H9 (cell line): Measurements from ENCODE around the gene CCDC57. TPM values are rescaled to one million over a fixed set of nuclear protein-coding genes. Genes with fewer than 3 reads are reported as not detected.
A peak's percentile ranks its signal among the peaks of the same experiment; 100 is the strongest.

Experiments
- DNase-seq: peaks from one replicate; pipeline ENCODE4 v3.0.0-alpha.2; 2017
- H2AFZ ChIP-seq: one replicate; pipeline ENCODE4 v1.6.1; 2013; ENCODE audit warnings: mild to moderate bottlenecking, low read length, control low read depth, moderate library complexity
- H2AK5ac ChIP-seq: 2 replicates; pipeline ENCODE4 v1.6.1; 2013; ENCODE audit warnings: low read length, control low read depth, mixed read lengths; ENCODE audit not compliant: insufficient read length
- H2BK120ac ChIP-seq: one replicate; pipeline ENCODE4 v1.6.1; 2013; ENCODE audit warnings: low read depth, mild to moderate bottlenecking, low read length, control low read depth, inconsistent platforms; ENCODE audit not compliant: poor library complexity, severe bottlenecking
- H2BK12ac ChIP-seq: 2 replicates; pipeline ENCODE4 v1.6.1; 2013; ENCODE audit warnings: low read length, control low read depth, mixed read lengths, low read depth; ENCODE audit not compliant: insufficient read length
- H2BK15ac ChIP-seq: 2 replicates; pipeline ENCODE4 v1.6.1; 2013; ENCODE audit warnings: low read depth, low read length, control low read depth
- H2BK20ac ChIP-seq: one replicate; pipeline ENCODE4 v1.6.1; 2013; ENCODE audit warnings: low read depth, mild to moderate bottlenecking, low read length, control low read depth, inconsistent platforms; ENCODE audit not compliant: poor library complexity, severe bottlenecking
- H2BK5ac ChIP-seq: 2 replicates; pipeline ENCODE4 v1.6.1; 2013; ENCODE audit warnings: low read length, control low read depth, mixed read lengths; ENCODE audit not compliant: insufficient read length
- H3K14ac ChIP-seq: 2 replicates; pipeline ENCODE4 v1.6.1; 2013; ENCODE audit warnings: low read length, control low read depth; ENCODE audit not compliant: insufficient read depth
- H3K18ac ChIP-seq: 2 replicates; pipeline ENCODE4 v1.6.1; 2013; ENCODE audit warnings: low read depth, mild to moderate bottlenecking, mixed read lengths, low read length, control low read depth; ENCODE audit not compliant: insufficient read length
- H3K23ac ChIP-seq: 2 replicates; pipeline ENCODE4 v1.6.1; 2013; ENCODE audit warnings: low read length, control low read depth, mixed read lengths, low read depth; ENCODE audit not compliant: insufficient read length
- H3K23me2 ChIP-seq: 2 replicates; pipeline ENCODE4 v1.6.1; 2013; ENCODE audit warnings: low read depth, mild to moderate bottlenecking, mixed read lengths, low read length, control low read depth; ENCODE audit not compliant: insufficient read length, poor library complexity, severe bottlenecking
- H3K27ac ChIP-seq: 2 replicates; pipeline ENCODE4 v1.5.1; 2013; ENCODE audit warnings: low read length, control low read depth, mixed read lengths, low read depth; ENCODE audit not compliant: insufficient read length
- H3K27me3 ChIP-seq: 2 replicates; pipeline ENCODE4 v1.6.1; 2013; ENCODE audit warnings: low read length, control low read depth, inconsistent platforms; ENCODE audit not compliant: insufficient read depth
- H3K4ac ChIP-seq: 2 replicates; pipeline ENCODE4 v1.6.1; 2013; ENCODE audit warnings: low read depth, mild to moderate bottlenecking, control low read depth, inconsistent platforms, low read length, moderate library complexity
- H3K4me1 ChIP-seq: 2 replicates; pipeline ENCODE4 v1.6.1; 2013; ENCODE audit warnings: low read length, control low read depth, inconsistent platforms; ENCODE audit not compliant: insufficient read depth
- H3K4me2 ChIP-seq: 2 replicates; pipeline ENCODE4 v1.6.1; 2013; ENCODE audit warnings: low read length, control low read depth, mixed read lengths; ENCODE audit not compliant: insufficient read length, insufficient read depth
- H3K56ac ChIP-seq: 2 replicates; pipeline ENCODE4 v1.6.1; 2013; ENCODE audit warnings: low read depth, mild to moderate bottlenecking, mixed read lengths, low read length, control low read depth; ENCODE audit not compliant: insufficient read length
- H3K79me1 ChIP-seq: 2 replicates; pipeline ENCODE4 v1.6.1; 2013; ENCODE audit warnings: low read depth, mild to moderate bottlenecking, moderate library complexity, low read length, control low read depth, inconsistent platforms; ENCODE audit not compliant: insufficient read depth, poor library complexity, severe bottlenecking
- H3K79me2 ChIP-seq: 2 replicates; pipeline ENCODE4 v1.6.1; 2013; ENCODE audit warnings: low read length, control low read depth, inconsistent platforms; ENCODE audit not compliant: insufficient read depth
- H3K9ac ChIP-seq: 2 replicates; pipeline ENCODE4 v1.6.1; 2013; ENCODE audit warnings: low read length, control low read depth, mixed read lengths; ENCODE audit not compliant: insufficient read length; ENCODE audit errors: extremely low read depth
- H3K9me3 ChIP-seq: one replicate; pipeline ENCODE4 v1.6.1; 2013; ENCODE audit warnings: low read depth, low read length, inconsistent platforms; ENCODE audit not compliant: control insufficient read depth
- H3T11ph ChIP-seq: one replicate; pipeline ENCODE4 v1.6.1; 2013; ENCODE audit warnings: mild to moderate bottlenecking, low read length, control low read depth, inconsistent platforms
- H4K20me1 ChIP-seq: one replicate; pipeline ENCODE4 v1.6.1; 2013; ENCODE audit not compliant: control insufficient read depth, insufficient read length, insufficient read depth
- H4K5ac ChIP-seq: 2 replicates; pipeline ENCODE4 v1.6.1; 2013; ENCODE audit warnings: low read depth, mild to moderate bottlenecking, mixed read lengths, low read length, control low read depth; ENCODE audit not compliant: insufficient read length
- H4K8ac ChIP-seq: replicated peaks from 2 replicates; pipeline ENCODE4 v1.6.1; 2013; ENCODE audit warnings: low read length, control low read depth, mixed read lengths, low read depth; ENCODE audit not compliant: insufficient read length
- H4K91ac ChIP-seq: 2 replicates; pipeline ENCODE4 v1.6.1; 2013; ENCODE audit warnings: low read depth, mild to moderate bottlenecking, moderate library complexity, mixed read lengths, low read length, control low read depth; ENCODE audit not compliant: insufficient read length
- H3K27ac Mint-ChIP-seq, 3 experiments: 2 replicates in 2 of 3; 3 replicates in 1 of 3; pipeline ENCODE4 v1.8.0; 2020 to 2021; ENCODE audit warnings: mixed read lengths in 3 of 3, mild to moderate bottlenecking in 1 of 3, moderate library complexity in 1 of 3
- H3K27me3 Mint-ChIP-seq: 2 replicates; pipeline ENCODE4 v1.8.0; 2021; ENCODE audit warnings: low read depth, mild to moderate bottlenecking, moderate library complexity, mixed read lengths
- H3K36me3 Mint-ChIP-seq, 3 experiments: 2 replicates in 2 of 3; 3 replicates in 1 of 3; pipeline ENCODE4 v1.8.0; 2020 to 2021; ENCODE audit warnings: low read depth in 3 of 3, mixed read lengths in 3 of 3; ENCODE audit not compliant: insufficient read depth in 1 of 3
- H3K4me1 Mint-ChIP-seq, 2 experiments: 2 replicates each; pipeline ENCODE4 v1.8.0; 2020; ENCODE audit warnings: mixed read lengths in 2 of 2
- H3K4me3 Mint-ChIP-seq, 2 experiments: 2 replicates in 1 of 2; 3 replicates in 1 of 2; pipeline ENCODE4 v1.8.0; 2020 to 2021; ENCODE audit warnings: mild to moderate bottlenecking in 2 of 2, mixed read lengths in 2 of 2, moderate library complexity in 1 of 2
- H3K9me3 Mint-ChIP-seq, 2 experiments: 2 replicates in 1 of 2; 3 replicates in 1 of 2; pipeline ENCODE4 v1.8.0; 2020; ENCODE audit warnings: mild to moderate bottlenecking in 2 of 2, mixed read lengths in 2 of 2, moderate library complexity in 1 of 2
- WGBS: extraction: QIAGEN DNeasy Blood & Tissue Kit; methylation state at CpG from one replicate; pipeline ENCODE4 v1.1.7; 2013; ENCODE audit warnings: missing lambda C conversion rate, low lambda C conversion rate, mixed read lengths; ENCODE audit not compliant: insufficient read length; ENCODE audit errors: extremely low coverage; 5-methylcytosine and 5-hydroxymethylcytosine counted together
- total RNA-seq: library from RNA; stranded (reverse); gene quantifications from 2 replicates; pipeline ENCODE4 v1.2.1, GENCODE V29; 2021
- TF ChIP-seq, protein P1 (sequence below): fragments of 200-600 bp; sonication (generic); conservative IDR thresholded peaks from 3 replicates; pipeline ENCODE4 v1.8.0; 2021; ENCODE audit warnings: antibody characterized with exemption, mild to moderate bottlenecking

The CCDC57 gene
- total RNA-seq, 1 experiment from 2014 or later, result 11.0 TPM

GRCh38 chr17:82076785-82077591, 135.7 kb downstream of the CCDC57 start:
- H3K9me3 ChIP-seq, result no peaks in the 10 kb centered on the region
- H3K27ac ChIP-seq, result no peak overlapping the region
- no peak overlapping the region for H2BK20ac ChIP-seq
- no peaks in the 10 kb centered on the region for H3K79me1 ChIP-seq
- H4K8ac ChIP-seq, result no peak overlapping the region
- no peak overlapping the region for H4K5ac ChIP-seq
- H2BK120ac ChIP-seq, result no peak overlapping the region
- no peak overlapping the region for H3K14ac ChIP-seq
- H3K18ac ChIP-seq, result no peak overlapping the region
- no peak overlapping the region for H3K56ac ChIP-seq
- H2BK15ac ChIP-seq, result no peak overlapping the region
- no peak overlapping the region for H3K4me2 ChIP-seq
- no peaks in the 10 kb centered on the region for H3K4me1 ChIP-seq
- DNase-seq, result peak; percentile 79
- Mint-ChIP-seq H3K27me3 (peaks cover 29% of the 10 kb centered on the region), H3K9me3 (no peaks in the 10 kb centered on the region), H3K4me3 (no peak overlapping the region; a peak in 1 of 5 replicates), H3K36me3 (peaks cover 14 to 28% (median 27%) of the 10 kb centered on the region in 3 experiments; a peak in 6 of 7 replicates), H3K4me1 (no peaks in the 10 kb centered on the region; a peak in 2 of 4 replicates), H3K27ac (peak overlapping the region in 1 of 3 experiments; percentile 55; a peak in 2 of 7 replicates)
- H3K9ac ChIP-seq, result no peak overlapping the region
- H3K4ac ChIP-seq, result no peak overlapping the region
- WGBS, result no CpG with 5 or more reads among the region's 21 CpGs
- no peaks in the 10 kb centered on the region for H4K20me1 ChIP-seq
- TF ChIP-seq, protein P1, sequence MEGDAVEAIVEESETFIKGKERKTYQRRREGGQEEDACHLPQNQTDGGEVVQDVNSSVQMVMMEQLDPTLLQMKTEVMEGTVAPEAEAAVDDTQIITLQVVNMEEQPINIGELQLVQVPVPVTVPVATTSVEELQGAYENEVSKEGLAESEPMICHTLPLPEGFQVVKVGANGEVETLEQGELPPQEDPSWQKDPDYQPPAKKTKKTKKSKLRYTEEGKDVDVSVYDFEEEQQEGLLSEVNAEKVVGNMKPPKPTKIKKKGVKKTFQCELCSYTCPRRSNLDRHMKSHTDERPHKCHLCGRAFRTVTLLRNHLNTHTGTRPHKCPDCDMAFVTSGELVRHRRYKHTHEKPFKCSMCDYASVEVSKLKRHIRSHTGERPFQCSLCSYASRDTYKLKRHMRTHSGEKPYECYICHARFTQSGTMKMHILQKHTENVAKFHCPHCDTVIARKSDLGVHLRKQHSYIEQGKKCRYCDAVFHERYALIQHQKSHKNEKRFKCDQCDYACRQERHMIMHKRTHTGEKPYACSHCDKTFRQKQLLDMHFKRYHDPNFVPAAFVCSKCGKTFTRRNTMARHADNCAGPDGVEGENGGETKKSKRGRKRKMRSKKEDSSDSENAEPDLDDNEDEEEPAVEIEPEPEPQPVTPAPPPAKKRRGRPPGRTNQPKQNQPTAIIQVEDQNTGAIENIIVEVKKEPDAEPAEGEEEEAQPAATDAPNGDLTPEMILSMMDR, result no peak
- no peak overlapping the region for H2AK5ac ChIP-seq
- H2AFZ ChIP-seq, result no peak overlapping the region
- no peaks in the 10 kb centered on the region for H3K27me3 ChIP-seq
- no peak overlapping the region for H4K91ac ChIP-seq
- no peak overlapping the region for H2BK5ac ChIP-seq
- H3K23me2 ChIP-seq, result no peaks in the 10 kb centered on the region
- no peak overlapping the region for H3K23ac ChIP-seq
- no peak overlapping the region for H2BK12ac ChIP-seq
- no peak overlapping the region for H3T11ph ChIP-seq
- H3K79me2 ChIP-seq, result no peaks in the 10 kb centered on the region
